DND-41 (cell line): ENCODE measurements around the gene DIAPH2.
A peak's percentile ranks its signal among the peaks of the same experiment; 100 is the strongest.

Experiments used
- ATAC-seq: fragments of 200-7000 bp; cut with Tn5 transposase; 3 replicates; pipeline ENCODE4 v1.9.1; 2021; ENCODE audit warnings: low read depth; ENCODE audit not compliant: insufficient read depth
- DNase-seq: peaks from one replicate; pipeline ENCODE4 v3.0.0-alpha.2; 2020
- H2AFZ ChIP-seq: 2 replicates; pipeline ENCODE4 v1.6.0; 2012; ENCODE audit warnings: low read depth, low read length
- H3K27ac ChIP-seq: 2 replicates; pipeline ENCODE4 v1.5.1; 2012; ENCODE audit warnings: low read length, inconsistent platforms
- H3K27me3 ChIP-seq: fragments of 200-600 bp; sonication (generic); 2 replicates; pipeline ENCODE4 v1.6.0; 2012; ENCODE audit warnings: low read length, mild to moderate bottlenecking, inconsistent platforms; ENCODE audit not compliant: insufficient read depth, poor library complexity
- H3K36me3 ChIP-seq: 2 replicates; pipeline ENCODE4 v1.5.1; 2012; ENCODE audit warnings: low read length, inconsistent platforms; ENCODE audit not compliant: insufficient read depth
- H3K4me1 ChIP-seq: 2 replicates; pipeline ENCODE4 v1.5.1; 2012; ENCODE audit warnings: mild to moderate bottlenecking, low read length; ENCODE audit not compliant: insufficient read depth
- H3K4me2 ChIP-seq: 2 replicates; pipeline ENCODE4 v1.6.0; 2012; ENCODE audit warnings: mild to moderate bottlenecking, moderate library complexity, low read length, inconsistent platforms; ENCODE audit not compliant: insufficient read depth
- H3K4me3 ChIP-seq, 2 experiments: fragments of 200-600 bp in 1 of 2; shearing (Covaris generic) in 1 of 2; 2 replicates each; pipeline ENCODE4 v1.5.1; 2012 to 2016; ENCODE audit warnings: inconsistent platforms in 2 of 2, low read length in 2 of 2, mild to moderate bottlenecking in 2 of 2, low read depth in 1 of 2, moderate library complexity in 1 of 2
- H3K79me2 ChIP-seq: 2 replicates; pipeline ENCODE4 v1.6.0; 2012; ENCODE audit warnings: low read length, inconsistent platforms; ENCODE audit not compliant: insufficient read depth
- H3K9ac ChIP-seq: 2 replicates; pipeline ENCODE4 v1.6.0; 2012; ENCODE audit warnings: low read depth, mild to moderate bottlenecking, inconsistent platforms, low read length, moderate library complexity
- H3K9me3 ChIP-seq: 2 replicates; pipeline ENCODE4 v1.5.1; 2012; ENCODE audit warnings: low read length, moderate library complexity, mild to moderate bottlenecking, inconsistent platforms; ENCODE audit not compliant: insufficient read depth, severe bottlenecking
- H4K20me1 ChIP-seq: 2 replicates; pipeline ENCODE4 v1.6.0; 2012; ENCODE audit warnings: low read length; ENCODE audit not compliant: insufficient read depth
- CTCF ChIP-seq: IDR thresholded peaks from 2 replicates; pipeline ENCODE4 v1.5.1; 2012; ENCODE audit warnings: borderline replicate concordance, low read length, moderate library complexity, mild to moderate bottlenecking; ENCODE audit not compliant: poor library complexity, severe bottlenecking; ENCODE audit errors: extremely low read depth
- EZH2 ChIP-seq: IDR thresholded peaks from 3 replicates; pipeline ENCODE4 v1.6.1; 2012; ENCODE audit warnings: borderline replicate concordance, low read depth, mild to moderate bottlenecking, moderate library complexity, low read length, inconsistent platforms; ENCODE audit not compliant: severe bottlenecking

The DIAPH2 gene

GRCh38 chrX:97587171-97587570 lies 902.5 kb downstream of the DIAPH2 start:
- Histone ChIP-seq H3K27ac (no peak overlapping the region), H3K4me2 (no peak overlapping the region), H4K20me1 (no peaks in the 10 kb centered on the region), H3K79me2 (no peaks in the 10 kb centered on the region), H3K4me1 (no peaks in the 10 kb centered on the region), H3K9me3 (no peaks in the 10 kb centered on the region), H3K36me3 (no peaks in the 10 kb centered on the region), H3K4me3 (no peak overlapping the region), H3K9ac (no peak overlapping the region), H3K27me3 (no peaks in the 10 kb centered on the region), H2AFZ (no peak overlapping the region)
- TF ChIP-seq EZH2: no peak
- no peak for TF ChIP-seq CTCF
- DNase-seq (no peak), ATAC-seq (no peak)

DNA sequence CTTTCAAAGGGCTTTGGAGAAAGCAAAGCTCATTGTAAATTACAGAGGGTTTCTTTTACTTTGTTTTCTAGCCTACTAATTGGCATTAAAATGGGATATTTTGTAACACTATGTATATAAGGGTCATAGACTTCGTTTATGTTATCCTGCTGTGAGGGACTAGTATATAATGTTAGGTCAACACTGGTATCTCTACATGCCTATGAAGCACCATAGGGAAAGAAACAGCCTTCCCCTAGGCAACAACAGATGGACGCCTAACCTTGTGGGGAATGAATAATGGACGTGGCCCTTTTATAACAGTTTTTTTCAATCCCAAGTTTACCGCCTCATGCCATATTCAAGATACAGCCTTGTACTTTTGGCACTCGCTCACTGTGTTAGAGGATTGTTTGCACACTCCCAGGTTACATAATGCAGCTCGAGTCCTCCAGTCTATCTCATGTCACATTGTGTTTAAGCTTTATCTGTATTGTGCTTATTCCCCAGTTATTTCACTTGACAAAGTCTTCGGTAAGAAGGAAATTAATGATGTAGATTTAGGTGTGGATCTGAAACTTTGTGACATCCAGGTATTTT lies 910.1 kb downstream of the DIAPH2 start:
- no peaks in the 10 kb centered on the region for H3K79me2 ChIP-seq
- DNase-seq (no peak), ATAC-seq (no peak)
- no peaks in the 10 kb centered on the region for H4K20me1 ChIP-seq
- TF ChIP-seq CTCF (no peak), EZH2 (no peak)
- no peaks in the 10 kb centered on the region for H3K36me3 ChIP-seq
- no peaks in the 10 kb centered on the region for H3K27me3 ChIP-seq
- no peak overlapping the region for H3K27ac ChIP-seq
- H3K4me1 ChIP-seq: no peaks in the 10 kb centered on the region
- no peak overlapping the region for H2AFZ ChIP-seq
- H3K9me3 ChIP-seq: no peaks in the 10 kb centered on the region
- H3K4me3 ChIP-seq: no peak overlapping the region
- H3K9ac ChIP-seq: no peak overlapping the region
- H3K4me2 ChIP-seq: no peak overlapping the region

DNA sequence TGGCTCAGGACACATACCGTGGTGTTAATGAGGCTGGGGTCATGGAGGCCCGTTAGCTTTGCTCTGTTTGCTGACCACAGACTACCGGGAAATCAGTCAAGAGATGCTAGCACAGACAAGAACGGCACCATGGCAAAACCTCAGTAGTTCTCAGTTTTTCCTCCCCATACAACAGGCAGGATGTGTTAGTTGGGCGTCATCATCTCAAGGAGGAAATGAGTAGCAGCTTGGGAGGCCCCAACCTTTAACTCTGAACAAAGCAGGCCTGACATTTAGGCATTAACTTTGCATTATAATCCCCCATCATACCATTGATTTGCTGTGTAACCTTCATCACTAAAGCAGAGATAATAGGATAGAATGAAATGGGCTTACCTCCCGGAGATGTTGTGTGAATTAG lies 913.3 kb downstream of the DIAPH2 start:
- H3K36me3 ChIP-seq: no peaks in the 10 kb centered on the region
- H3K27ac ChIP-seq: no peak overlapping the region
- DNase-seq (no peak), ATAC-seq (peak; percentile 37; the same call in 1 of the 3 replicates)
- no peaks in the 10 kb centered on the region for H3K79me2 ChIP-seq
- H4K20me1 ChIP-seq: no peaks in the 10 kb centered on the region
- no peak overlapping the region for H3K9ac ChIP-seq
- H3K4me3 ChIP-seq: no peak overlapping the region
- no peaks in the 10 kb centered on the region for H3K27me3 ChIP-seq
- TF ChIP-seq EZH2 (no peak), CTCF (no peak)
- no peak overlapping the region for H2AFZ ChIP-seq
- H3K4me1 ChIP-seq: no peaks in the 10 kb centered on the region
- H3K9me3 ChIP-seq: no peaks in the 10 kb centered on the region
- no peak overlapping the region for H3K4me2 ChIP-seq
